SU-DHL-6 (cell line): ENCODE measurements around the gene CCDC73.

Experiments used
- H2AFZ ChIP-seq: fragments of 200-600 bp; sonication (generic); 2 replicates; pipeline ENCODE4 v1.6.1; 2014; ENCODE audit warnings: low read depth, mild to moderate bottlenecking, moderate library complexity, mixed read lengths, antibody characterized with exemption, low read length; ENCODE audit not compliant: severe bottlenecking
- H3F3A ChIP-seq: fragments of 200-600 bp; shearing (Covaris generic); 2 replicates; pipeline ENCODE4 v1.6.0; 2016; ENCODE audit warnings: antibody characterized with exemption, mild to moderate bottlenecking; ENCODE audit not compliant: insufficient read depth
- H3K27ac ChIP-seq: fragments of 200-600 bp; sonication (generic); 2 replicates; pipeline ENCODE4 v1.5.1; 2016; ENCODE audit warnings: low read depth, mild to moderate bottlenecking, low read length, moderate library complexity, mixed read lengths
- H3K27me3 ChIP-seq: fragments of 200-600 bp; sonication (generic), shearing (Covaris generic); 2 replicates; pipeline ENCODE4 v1.6.0; 2014; ENCODE audit warnings: mild to moderate bottlenecking, low read length
- H3K36me3 ChIP-seq: fragments of 200-600 bp; sonication (generic); 2 replicates; pipeline ENCODE4 v1.6.1; 2014; ENCODE audit warnings: mild to moderate bottlenecking, low read length, mixed read lengths
- H3K4me2 ChIP-seq: fragments of 300-600, 200-600 bp; shearing (Covaris generic), sonication (generic); 2 replicates; pipeline ENCODE4 v1.6.0; 2014; ENCODE audit warnings: low read length, low read depth, mild to moderate bottlenecking; ENCODE audit not compliant: poor library complexity, severe bottlenecking
- H3K4me3 ChIP-seq: fragments of 200-600 bp; sonication (generic); 2 replicates; pipeline ENCODE4 v1.5.1; 2014; ENCODE audit warnings: antibody characterized with exemption, low read length, mild to moderate bottlenecking, mixed read lengths; ENCODE audit not compliant: insufficient read depth, poor library complexity, severe bottlenecking
- H3K79me2 ChIP-seq: fragments of 200-600 bp; sonication (generic); 2 replicates; pipeline ENCODE4 v1.6.1; 2014; ENCODE audit warnings: mild to moderate bottlenecking, low read length, moderate library complexity; ENCODE audit not compliant: insufficient read depth
- H3K9ac ChIP-seq: fragments of 200-600 bp; sonication (generic); 2 replicates; pipeline ENCODE4 v1.7.0; 2014; ENCODE audit warnings: mild to moderate bottlenecking, low read length
- H3K9me2 ChIP-seq: fragments of 200-600 bp; sonication (generic); replicated peaks from 2 replicates; pipeline ENCODE4 v1.6.1; 2014; ENCODE audit warnings: low read length; ENCODE audit not compliant: insufficient read depth
- H3K9me3 ChIP-seq: fragments of 200-600 bp; sonication (generic); 2 replicates; pipeline ENCODE4 v1.6.1; 2014; ENCODE audit warnings: low read length, mixed read lengths; ENCODE audit not compliant: insufficient read depth
- H4K20me1 ChIP-seq: fragments of 200-600 bp; sonication (generic); 2 replicates; pipeline ENCODE4 v1.6.1; 2014; ENCODE audit warnings: low read depth, mild to moderate bottlenecking, antibody characterized with exemption, low read length, moderate library complexity, mixed read lengths
- EZH2phosphoT487 ChIP-seq: fragments of 200-600 bp; sonication (generic), shearing (Covaris generic); conservative IDR thresholded peaks from 2 replicates; pipeline ENCODE4 v1.6.1; 2018; ENCODE audit warnings: mild to moderate bottlenecking, antibody characterized with exemption, low read length, moderate library complexity, mixed read lengths
- TF ChIP-seq, protein P1 (sequence below): fragments of 200-600 bp; sonication (generic); IDR thresholded peaks from one replicate; pipeline ENCODE4 v1.5.1; 2017; ENCODE audit warnings: antibody characterized with exemption, mild to moderate bottlenecking, low read length, moderate library complexity; ENCODE audit not compliant: insufficient read depth, poor library complexity, severe bottlenecking

The CCDC73 gene

GRCh38 chr11:32566517-32566916, 227.9 kb downstream of the CCDC73 start:
- Histone ChIP-seq H3K9ac (no peak overlapping the region), H3K27me3 (no peaks in the 10 kb centered on the region), H3K9me2 (no peaks in the 10 kb centered on the region), H3F3A (no peaks in the 10 kb centered on the region), H4K20me1 (no peaks in the 10 kb centered on the region), H3K4me2 (no peak overlapping the region), H3K4me3 (no peak overlapping the region), H3K36me3 (no peaks in the 10 kb centered on the region), H3K79me2 (no peaks in the 10 kb centered on the region), H2AFZ (no peak overlapping the region), H3K27ac (no peak overlapping the region), H3K9me3 (no peaks in the 10 kb centered on the region)
- TF ChIP-seq, protein P1, sequence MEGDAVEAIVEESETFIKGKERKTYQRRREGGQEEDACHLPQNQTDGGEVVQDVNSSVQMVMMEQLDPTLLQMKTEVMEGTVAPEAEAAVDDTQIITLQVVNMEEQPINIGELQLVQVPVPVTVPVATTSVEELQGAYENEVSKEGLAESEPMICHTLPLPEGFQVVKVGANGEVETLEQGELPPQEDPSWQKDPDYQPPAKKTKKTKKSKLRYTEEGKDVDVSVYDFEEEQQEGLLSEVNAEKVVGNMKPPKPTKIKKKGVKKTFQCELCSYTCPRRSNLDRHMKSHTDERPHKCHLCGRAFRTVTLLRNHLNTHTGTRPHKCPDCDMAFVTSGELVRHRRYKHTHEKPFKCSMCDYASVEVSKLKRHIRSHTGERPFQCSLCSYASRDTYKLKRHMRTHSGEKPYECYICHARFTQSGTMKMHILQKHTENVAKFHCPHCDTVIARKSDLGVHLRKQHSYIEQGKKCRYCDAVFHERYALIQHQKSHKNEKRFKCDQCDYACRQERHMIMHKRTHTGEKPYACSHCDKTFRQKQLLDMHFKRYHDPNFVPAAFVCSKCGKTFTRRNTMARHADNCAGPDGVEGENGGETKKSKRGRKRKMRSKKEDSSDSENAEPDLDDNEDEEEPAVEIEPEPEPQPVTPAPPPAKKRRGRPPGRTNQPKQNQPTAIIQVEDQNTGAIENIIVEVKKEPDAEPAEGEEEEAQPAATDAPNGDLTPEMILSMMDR: no peak
- no peak for TF ChIP-seq EZH2phosphoT487

GRCh38 chr11:32563600-32563959, 230.9 kb downstream of the CCDC73 start:
- H4K20me1 ChIP-seq: no peaks in the 10 kb centered on the region
- no peak overlapping the region for H3K4me3 ChIP-seq
- H3F3A ChIP-seq: no peaks in the 10 kb centered on the region
- H2AFZ ChIP-seq: no peak overlapping the region
- H3K9me3 ChIP-seq: no peaks in the 10 kb centered on the region
- no peaks in the 10 kb centered on the region for H3K79me2 ChIP-seq
- H3K4me2 ChIP-seq: no peak overlapping the region
- H3K36me3 ChIP-seq: no peaks in the 10 kb centered on the region
- no peaks in the 10 kb centered on the region for H3K9me2 ChIP-seq
- no peak overlapping the region for H3K9ac ChIP-seq
- H3K27ac ChIP-seq: no peak overlapping the region
- no peak for TF ChIP-seq EZH2phosphoT487
- TF ChIP-seq, protein P1: no peak
- no peaks in the 10 kb centered on the region for H3K27me3 ChIP-seq

DNA sequence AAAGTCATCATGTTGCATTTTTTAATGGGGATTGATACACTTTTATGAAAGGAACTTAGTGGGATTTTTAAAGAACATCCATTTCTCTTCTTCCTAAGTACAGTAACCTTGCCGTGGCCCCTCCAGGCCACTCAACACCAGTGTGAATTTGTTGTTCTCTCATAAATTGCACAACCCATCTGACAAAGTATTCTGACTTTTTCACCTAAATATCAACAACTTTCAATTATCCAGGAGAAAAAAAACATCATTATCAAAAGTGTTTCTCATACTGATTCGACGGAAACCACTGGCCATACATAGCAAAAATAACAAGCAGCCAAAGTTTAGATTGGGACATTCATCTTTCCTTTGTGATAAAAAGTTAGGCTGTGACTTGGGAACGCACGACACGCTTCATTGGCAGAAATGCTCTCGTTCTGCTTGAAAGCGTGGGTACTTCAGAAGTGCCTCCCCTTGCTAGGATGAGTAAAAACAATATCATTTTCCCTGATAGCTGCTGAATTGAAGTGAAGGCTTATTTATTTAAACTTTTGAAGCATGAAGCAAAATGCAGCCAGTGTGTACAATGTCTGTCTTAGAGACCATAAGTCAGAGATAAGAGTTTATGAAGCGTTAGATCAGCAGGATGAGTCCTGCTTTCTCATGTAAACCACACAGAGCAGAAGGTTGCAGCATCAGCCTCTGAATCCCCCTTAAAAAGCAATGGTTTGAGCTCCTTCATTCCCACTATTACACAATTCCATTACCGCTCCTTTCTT, 231.4 kb downstream of the CCDC73 start:
- Histone ChIP-seq H3K4me3 (no peak overlapping the region), H3K4me2 (no peak overlapping the region), H3K27ac (no peak overlapping the region), H3F3A (no peaks in the 10 kb centered on the region), H3K79me2 (no peaks in the 10 kb centered on the region), H3K9me2 (no peaks in the 10 kb centered on the region), H4K20me1 (no peaks in the 10 kb centered on the region), H2AFZ (no peak overlapping the region), H3K27me3 (no peaks in the 10 kb centered on the region), H3K36me3 (no peaks in the 10 kb centered on the region), H3K9me3 (no peaks in the 10 kb centered on the region), H3K9ac (no peak overlapping the region)
- no peak for TF ChIP-seq EZH2phosphoT487
- TF ChIP-seq, protein P1: no peak
